Adipocyte (in vitro differentiated cells): ENCODE results near the gene PDE8B.
"Not testable (repeated sequence)": the region's sequence is repeated elsewhere in the genome, so short reads cannot be mapped to it uniquely, and the experiment has no call there.

Experiments used
- DNase-seq: peaks from one replicate; pipeline ENCODE4 v3.0.0-alpha.2; 2015; ENCODE audit warnings: low read depth
- H3K27me3 ChIP-seq: replicated peaks from 2 replicates; pipeline ENCODE4 v1.7.0; 2013; ENCODE audit warnings: mild to moderate bottlenecking, low read length, moderate library complexity; ENCODE audit not compliant: control insufficient read depth, insufficient read depth
- H3K36me3 ChIP-seq: 2 replicates; pipeline ENCODE4 v1.7.0; 2013; ENCODE audit warnings: low read length, mild to moderate bottlenecking, moderate library complexity; ENCODE audit not compliant: control insufficient read depth, insufficient read depth, severe bottlenecking
- H3K4me1 ChIP-seq: 2 replicates; pipeline ENCODE4 v1.7.0; 2013; ENCODE audit warnings: mild to moderate bottlenecking, low read length, moderate library complexity; ENCODE audit not compliant: control insufficient read depth, insufficient read depth
- H3K4me3 ChIP-seq: 2 replicates; pipeline ENCODE4 v1.7.0; 2013; ENCODE audit warnings: mild to moderate bottlenecking, low read length, moderate library complexity
- H3K9ac ChIP-seq: 2 replicates; pipeline ENCODE4 v1.7.0; 2013; ENCODE audit warnings: mild to moderate bottlenecking, low read length, moderate library complexity
- H3K9me3 ChIP-seq: 2 replicates; pipeline ENCODE4 v1.7.0; 2013; ENCODE audit warnings: mild to moderate bottlenecking, low read length, moderate library complexity; ENCODE audit not compliant: control insufficient read depth

PDE8B gene

DNA sequence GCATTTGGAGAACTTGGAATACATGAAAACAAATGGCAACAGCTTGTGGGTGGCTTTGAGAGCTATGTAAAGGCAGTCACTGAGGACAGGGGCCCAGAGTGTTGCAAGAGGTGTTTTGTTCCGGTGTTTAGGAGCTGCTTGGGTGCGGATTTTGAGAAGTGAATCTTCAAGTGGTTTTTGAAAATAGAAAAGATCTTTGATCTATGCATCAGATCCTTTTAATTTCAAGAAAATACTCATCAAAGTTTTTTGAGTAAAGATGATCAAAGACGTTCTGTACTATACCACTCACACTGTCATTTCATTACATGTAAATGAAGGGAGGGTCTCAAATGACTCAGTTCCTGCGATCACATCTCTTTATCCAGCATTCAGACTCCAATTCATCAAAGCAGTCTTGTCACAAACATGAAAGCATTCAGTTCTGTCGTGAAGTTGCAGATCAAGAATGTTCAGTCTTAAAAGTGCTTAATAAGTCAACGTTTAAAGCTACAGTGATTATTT, 169.1 kb downstream of the PDE8B start:
- Histone ChIP-seq H3K4me1 (no peaks in the 10 kb centered on the region), H3K27me3 (no peaks in the 10 kb centered on the region), H3K36me3 (no peaks in the 10 kb centered on the region), H3K4me3 (no peak overlapping the region), H3K9ac (no peak overlapping the region), H3K9me3 (no peaks in the 10 kb centered on the region)
- no peak for DNase-seq

DNA sequence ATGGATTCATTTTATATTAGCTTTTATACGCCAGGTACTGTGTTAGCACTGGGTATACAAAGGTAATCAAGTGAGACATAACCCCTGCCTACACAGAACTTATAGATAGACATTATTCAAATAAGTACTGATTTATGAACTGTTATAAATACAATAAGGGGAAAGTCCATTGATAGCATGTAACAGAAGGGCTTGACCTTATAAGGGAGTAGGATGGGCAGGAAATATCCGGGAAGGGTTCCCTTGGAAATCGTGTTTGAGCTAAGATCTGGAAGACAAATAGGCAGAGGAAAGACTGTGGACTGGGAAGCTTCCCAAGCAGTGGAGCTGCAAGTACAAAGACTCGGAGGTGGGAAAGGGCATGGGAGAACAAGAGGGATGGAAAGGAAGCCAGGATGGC, 170.2 kb downstream of the PDE8B start:
- no peak for DNase-seq
- Histone ChIP-seq H3K4me3 (no peak overlapping the region), H3K4me1 (no peaks in the 10 kb centered on the region), H3K36me3 (no peaks in the 10 kb centered on the region), H3K9ac (no peak overlapping the region), H3K9me3 (no peaks in the 10 kb centered on the region), H3K27me3 (no peaks in the 10 kb centered on the region)

DNA sequence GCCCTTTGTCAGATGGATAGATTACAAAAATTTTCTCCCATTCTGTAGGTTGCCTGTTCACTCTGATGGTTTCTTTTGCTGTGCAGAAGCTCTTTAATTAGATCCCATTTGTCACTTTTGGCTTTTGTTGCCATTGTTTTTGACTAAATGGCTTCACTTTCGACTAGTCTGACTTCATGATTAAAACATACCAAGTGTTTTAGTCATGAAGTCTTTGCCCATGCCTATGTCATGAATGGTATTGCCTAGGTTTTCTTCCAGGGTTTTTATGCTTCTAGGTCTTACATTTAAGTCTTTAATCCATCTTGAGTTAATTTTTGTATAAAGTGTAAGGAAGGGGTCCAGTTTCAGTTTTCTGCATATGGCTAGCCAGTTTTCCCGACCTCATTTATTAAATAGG, 172.9 kb downstream of the PDE8B start:
- not testable (repeated sequence) for H3K9me3 ChIP-seq, DNase-seq, H3K9ac ChIP-seq, H3K4me1 ChIP-seq, H3K27me3 ChIP-seq, H3K36me3 ChIP-seq, H3K4me3 ChIP-seq

DNA sequence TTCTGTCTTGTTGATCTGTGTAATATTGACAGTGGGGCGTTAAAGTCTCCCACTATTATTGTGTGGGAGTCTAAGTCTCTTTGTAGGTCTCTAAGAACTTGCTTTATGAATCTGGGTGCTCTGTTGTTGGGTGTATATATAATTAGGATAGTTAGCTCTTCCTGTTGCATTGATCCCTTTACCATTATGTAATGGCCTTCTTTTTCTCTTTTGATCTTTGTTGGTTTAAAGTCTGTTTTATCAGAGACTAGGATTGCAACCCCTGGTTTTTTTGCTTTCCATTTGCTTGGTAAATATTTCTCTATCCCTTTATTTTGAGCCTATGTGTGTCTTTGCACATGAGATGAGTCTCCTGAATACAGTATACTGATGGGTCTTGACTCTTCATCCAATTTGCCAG, 175.9 kb downstream of the PDE8B start:
- peaks cover 18% of the 10 kb centered on the region for H3K4me1 ChIP-seq
- not testable (repeated sequence) for H3K9me3 ChIP-seq, H3K4me3 ChIP-seq, H3K36me3 ChIP-seq, DNase-seq, H3K27me3 ChIP-seq, H3K9ac ChIP-seq

DNA sequence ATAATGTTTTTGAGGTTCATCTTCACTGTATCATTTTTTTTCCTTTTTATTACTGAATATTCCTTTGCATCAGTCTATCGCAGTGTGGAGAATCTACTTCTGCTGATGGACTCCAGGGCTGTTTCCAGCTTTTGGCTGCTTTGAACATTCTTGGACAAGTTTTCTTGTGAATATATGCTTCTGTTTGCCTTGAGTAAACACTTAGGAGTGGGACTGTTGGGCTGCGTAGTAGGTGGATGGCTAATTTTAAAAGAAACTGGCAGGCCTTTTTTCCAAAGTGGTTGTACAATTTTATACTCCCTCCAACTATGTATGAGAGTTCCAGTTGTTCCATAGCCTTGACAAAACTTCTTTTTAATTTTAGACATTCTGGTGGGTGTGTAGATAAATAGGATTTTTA, 179.3 kb downstream of the PDE8B start:
- no peak for DNase-seq
- no peaks in the 10 kb centered on the region for H3K27me3 ChIP-seq
- no peaks in the 10 kb centered on the region for H3K36me3 ChIP-seq
- H3K9me3 ChIP-seq = no peaks in the 10 kb centered on the region
- H3K4me1 ChIP-seq = peaks cover 21% of the 10 kb centered on the region
- no peak overlapping the region for H3K4me3 ChIP-seq
- H3K9ac ChIP-seq = no peak overlapping the region

DNA sequence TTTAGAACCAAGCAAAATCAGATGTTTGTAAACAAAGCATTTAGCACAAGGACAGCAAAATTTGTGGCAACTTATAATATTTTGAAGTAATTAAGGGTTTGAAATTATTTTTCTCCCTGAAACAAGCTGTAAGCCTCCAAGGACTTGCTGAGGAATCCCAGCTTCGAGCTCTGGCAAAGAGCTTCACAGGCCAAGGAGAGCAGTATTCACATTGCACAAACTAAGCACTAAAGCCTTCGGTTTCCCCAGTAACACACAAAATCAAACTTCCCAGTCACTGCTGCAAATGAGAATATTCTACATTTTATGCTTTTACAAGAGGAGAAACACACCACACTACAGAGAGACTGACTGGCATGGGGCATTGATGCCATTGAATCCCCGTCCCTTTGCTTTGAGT, 179.7 kb downstream of the PDE8B start:
- H3K36me3 ChIP-seq = no peaks in the 10 kb centered on the region
- no peaks in the 10 kb centered on the region for H3K9me3 ChIP-seq
- no peak overlapping the region for H3K9ac ChIP-seq
- no peaks in the 10 kb centered on the region for H3K27me3 ChIP-seq
- peaks cover 21% of the 10 kb centered on the region for H3K4me1 ChIP-seq
- H3K4me3 ChIP-seq = no peak overlapping the region
- no peak for DNase-seq

DNA sequence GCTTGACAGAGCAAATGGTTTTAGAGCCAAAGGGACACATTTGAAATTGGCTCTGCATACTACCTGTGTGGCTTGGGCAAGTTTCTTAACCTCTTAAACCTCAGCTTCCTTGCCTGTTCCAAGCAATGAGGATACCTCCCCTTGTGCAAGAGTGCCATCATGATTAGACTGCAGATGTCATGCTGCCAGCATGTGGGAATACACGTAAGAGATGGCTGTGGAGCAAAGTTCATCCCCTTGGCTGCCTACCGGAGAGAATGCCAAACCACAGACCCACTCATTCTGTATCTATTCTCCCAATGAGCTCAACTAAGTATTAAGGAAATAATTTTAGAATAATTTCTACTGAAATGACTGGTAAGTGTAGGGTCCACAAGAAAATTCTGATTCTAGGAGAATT, 180.3 kb downstream of the PDE8B start:
- H3K9ac ChIP-seq = no peak overlapping the region
- no peaks in the 10 kb centered on the region for H3K9me3 ChIP-seq
- H3K27me3 ChIP-seq = no peaks in the 10 kb centered on the region
- no peaks in the 10 kb centered on the region for H3K36me3 ChIP-seq
- no peak for DNase-seq
- H3K4me3 ChIP-seq = peak overlapping the region; percentile 1
- peaks cover 21% of the 10 kb centered on the region for H3K4me1 ChIP-seq

DNA sequence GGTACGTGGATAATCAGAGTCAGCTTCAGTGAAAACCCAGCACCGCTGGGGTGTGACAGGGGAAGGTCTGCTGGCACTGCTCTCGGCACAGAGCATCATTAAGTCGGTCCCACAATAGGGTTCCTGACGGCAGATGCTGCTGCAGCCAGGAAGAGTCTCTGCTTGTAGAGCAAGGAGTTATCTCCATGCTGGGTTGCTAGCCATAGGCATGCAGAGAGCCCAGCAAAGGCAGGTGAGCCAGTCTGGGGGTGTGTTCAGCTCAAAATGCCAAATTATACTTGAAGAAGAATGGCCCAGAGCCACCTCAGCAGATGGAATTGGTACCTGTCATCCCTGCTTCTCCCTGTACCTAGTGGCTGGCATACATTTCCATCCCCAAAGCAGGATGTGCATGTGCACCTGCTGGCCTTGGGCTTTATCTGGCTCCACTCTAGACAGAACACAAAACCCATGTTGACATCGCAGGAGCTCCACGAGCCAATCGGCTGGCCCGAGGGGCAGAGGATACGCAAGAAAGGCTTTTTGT, 180.8 kb downstream of the PDE8B start:
- Histone ChIP-seq H3K36me3 (no peaks in the 10 kb centered on the region), H3K27me3 (no peaks in the 10 kb centered on the region), H3K4me3 (peak overlapping the region; percentile 1), H3K9me3 (no peaks in the 10 kb centered on the region), H3K9ac (no peak overlapping the region), H3K4me1 (peaks cover 21% of the 10 kb centered on the region)
- no peak for DNase-seq

DNA sequence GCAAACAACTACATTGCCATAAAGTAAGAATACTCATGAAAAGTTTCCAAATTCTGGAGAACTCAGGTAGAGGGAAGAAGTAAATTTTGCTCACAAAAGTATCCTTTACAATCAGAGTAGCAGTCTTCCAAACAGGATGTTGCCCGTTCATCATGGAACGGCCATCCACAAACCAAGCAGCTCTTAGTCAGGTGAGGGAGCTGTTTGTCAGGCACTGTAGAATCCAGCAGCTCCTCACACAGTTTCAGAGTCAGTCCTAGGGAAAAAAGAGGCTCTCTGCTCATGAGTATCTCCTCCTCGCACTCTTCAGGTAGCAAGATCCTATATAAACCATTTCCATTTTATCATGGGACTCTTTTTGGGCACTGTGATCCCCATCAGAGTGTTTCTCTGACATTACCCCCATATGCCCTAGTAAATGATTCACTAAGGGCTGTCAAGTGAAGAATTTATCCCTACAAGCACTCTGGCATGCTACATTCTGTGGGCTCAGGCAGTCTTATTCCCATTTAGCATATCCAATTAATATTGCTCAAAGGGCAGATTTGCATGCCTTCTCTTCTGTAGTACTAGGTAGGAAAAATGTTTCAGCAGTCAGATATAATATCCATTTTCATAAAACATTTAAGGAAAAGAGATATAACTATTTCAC, 183.7 kb downstream of the PDE8B start:
- Histone ChIP-seq H3K36me3 (peaks cover 3% of the 10 kb centered on the region), H3K27me3 (no peaks in the 10 kb centered on the region), H3K4me3 (no peak overlapping the region), H3K9me3 (no peaks in the 10 kb centered on the region), H3K4me1 (peaks cover 29% of the 10 kb centered on the region), H3K9ac (no peak overlapping the region)
- DNase-seq = no peak

DNA sequence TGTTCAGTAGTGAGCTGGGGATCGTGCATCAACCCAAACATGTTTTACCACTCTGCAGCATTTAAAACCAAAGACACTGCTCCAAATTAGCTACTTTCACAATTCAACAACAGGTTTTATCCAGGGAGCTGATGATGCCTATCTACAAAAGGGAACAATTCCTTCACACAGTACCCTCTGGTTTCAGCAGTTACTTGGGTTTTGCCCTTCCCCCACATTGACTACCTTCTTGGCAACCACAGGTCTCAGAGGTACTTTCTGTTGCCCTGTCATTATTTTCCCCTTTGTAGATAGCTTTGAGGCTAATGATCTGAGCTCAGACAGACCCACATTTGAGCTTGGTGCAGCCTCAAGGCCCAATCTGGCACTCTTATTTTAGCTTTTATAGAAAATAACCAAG, 185.5 kb downstream of the PDE8B start:
- Histone ChIP-seq H3K36me3 (peaks cover 3% of the 10 kb centered on the region), H3K27me3 (no peaks in the 10 kb centered on the region), H3K9ac (no peak overlapping the region), H3K9me3 (no peaks in the 10 kb centered on the region), H3K4me3 (no peak overlapping the region), H3K4me1 (peaks cover 19% of the 10 kb centered on the region)
- no peak for DNase-seq

DNA sequence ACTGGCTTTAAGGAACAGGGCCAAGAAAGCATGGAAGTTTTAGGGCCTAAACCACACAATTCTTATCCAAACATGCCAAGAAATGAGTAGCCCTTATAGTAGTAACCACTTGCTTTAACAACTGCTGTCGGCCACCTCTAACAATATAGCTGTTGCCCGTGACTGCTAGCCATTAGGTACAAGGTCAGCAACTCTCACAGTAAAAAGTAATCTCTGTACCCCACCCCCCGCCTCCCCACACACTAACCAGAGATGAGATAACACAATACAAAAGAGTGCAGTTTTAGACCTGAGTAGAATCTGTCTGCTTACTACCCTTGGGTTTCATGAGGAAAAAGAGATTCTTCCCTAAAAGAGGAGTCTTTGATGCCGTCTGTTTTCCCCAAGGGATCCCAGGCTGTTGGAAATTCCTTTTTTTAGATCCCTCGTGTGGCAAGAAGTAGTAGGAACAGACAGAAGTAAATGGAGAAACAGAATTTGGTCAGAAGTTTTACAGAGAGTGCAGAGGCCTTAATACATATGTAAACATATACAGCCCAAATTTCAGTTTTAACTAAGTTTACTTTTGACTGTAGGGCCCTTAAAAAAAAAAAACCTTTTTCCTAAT, 187.3 kb downstream of the PDE8B start:
- Histone ChIP-seq H3K9ac (no peak overlapping the region), H3K4me1 (peaks cover 14% of the 10 kb centered on the region), H3K36me3 (peaks cover 3% of the 10 kb centered on the region), H3K4me3 (no peak overlapping the region), H3K27me3 (no peaks in the 10 kb centered on the region), H3K9me3 (no peaks in the 10 kb centered on the region)
- no peak for DNase-seq
